22Rv1 (cell line): ENCODE data around the gene GNAI3.

Source experiments
- H3K27ac ChIP-seq: fragments of 450-650 bp; 2 replicates; pipeline ENCODE4 v1.5.1; 2017
- CTCF ChIP-seq: fragments of 450-650 bp; IDR thresholded peaks from 2 replicates; pipeline ENCODE4 v1.5.1; 2017; ENCODE audit warnings: mild to moderate bottlenecking
- ZFX ChIP-seq: fragments of 450-650 bp; IDR thresholded peaks from 2 replicates; pipeline ENCODE4 v1.6.1; 2017; ENCODE audit warnings: antibody characterized with exemption, borderline replicate concordance

Gene GNAI3

GRCh38 chr1:109649491-109649914 is 101.1 kb downstream of the GNAI3 start:
- peak; percentile 69 for TF ChIP-seq CTCF
- no peak for TF ChIP-seq ZFX
- H3K27ac ChIP-seq: no peak overlapping the region

- TF ChIP-seq CTCF (no peak), ZFX (no peak)
- H3K27ac ChIP-seq: no peak overlapping the region
Measured at GRCh38 chr1:109650609-109651008, 102.2 kb downstream of the GNAI3 start.

DNA sequence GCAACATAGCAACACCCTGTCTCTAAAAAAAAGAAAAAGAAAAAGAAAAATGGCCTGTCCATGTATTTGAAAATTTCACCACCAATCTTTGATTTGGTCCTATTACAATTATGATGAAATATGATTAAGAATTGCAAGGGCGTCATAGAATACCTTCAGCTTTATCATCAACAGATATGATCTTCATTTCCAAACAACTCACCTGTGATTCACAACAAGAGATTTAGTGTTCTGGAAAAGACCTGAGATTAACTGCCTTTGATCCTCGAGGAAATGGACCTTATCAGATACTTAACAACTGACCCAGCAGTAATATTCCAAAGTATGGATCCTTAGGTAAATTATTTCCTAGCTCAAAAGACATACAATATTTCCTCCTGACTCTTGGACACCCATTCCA is 104.0 kb downstream of the GNAI3 start:
- TF ChIP-seq ZFX (no peak), CTCF (no peak)

GRCh38 chr1:109653306-109653705 is 104.9 kb downstream of the GNAI3 start:
- H3K27ac ChIP-seq: no peak overlapping the region
- TF ChIP-seq ZFX (no peak), CTCF (no peak)

More for the DNA sequence above, 104.0 kb downstream of the GNAI3 start:
- no peak overlapping the region for H3K27ac ChIP-seq

GRCh38 chr1:109654519-109654918 is 106.1 kb downstream of the GNAI3 start:
- TF ChIP-seq ZFX (no peak), CTCF (no peak)
- H3K27ac ChIP-seq: no peak overlapping the region

DNA sequence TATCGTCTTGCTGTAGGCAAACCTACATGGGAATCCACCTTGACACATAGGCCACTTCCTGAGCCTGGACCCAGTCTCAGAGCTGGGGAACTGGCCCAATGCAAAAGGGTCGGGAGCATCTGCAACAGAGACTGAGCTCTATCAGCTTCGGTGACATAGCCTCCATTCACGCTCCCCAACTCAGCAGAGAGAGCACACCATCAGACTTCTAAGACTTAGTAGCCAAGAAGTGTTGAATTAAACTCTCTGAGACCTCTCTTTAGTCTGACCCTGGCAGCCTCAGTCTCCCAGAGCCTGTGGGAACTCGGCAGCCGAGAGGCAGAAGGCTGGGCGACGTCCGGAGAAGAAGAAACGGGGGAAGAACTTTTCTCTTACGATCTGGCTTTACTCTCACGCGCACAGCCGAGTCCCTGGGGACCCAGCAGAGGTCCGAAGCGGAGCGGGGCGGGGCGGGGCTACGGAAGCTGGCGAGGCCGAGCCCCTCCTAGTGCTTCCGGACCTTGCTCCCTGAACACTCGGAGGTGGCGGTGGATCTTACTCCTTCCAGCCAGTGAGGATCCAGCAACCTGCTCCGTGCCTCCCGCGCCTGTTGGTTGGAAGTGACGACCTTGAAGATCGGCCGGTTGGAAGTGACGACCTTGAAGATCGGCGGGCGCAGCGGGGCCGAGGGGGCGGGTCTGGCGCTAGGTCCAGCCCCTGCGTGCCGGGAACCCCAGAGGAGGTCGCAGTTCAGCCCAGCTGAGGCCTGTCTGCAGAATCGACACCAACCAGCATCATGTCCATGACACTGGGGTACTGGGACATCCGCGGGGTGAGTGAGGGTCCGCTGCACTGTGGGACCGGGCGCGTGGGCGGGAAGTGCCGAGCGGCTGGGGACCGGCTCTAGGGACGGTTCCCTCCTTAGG is 107.5 kb downstream of the GNAI3 start, which contains the start of gene GSTM4:
GSTM4 (plus strand) TSS at position 485 of the 905 bp plus-strand sequence; CDS start at position 776, 291 bp downstream.
- TF ChIP-seq ZFX (no peak), CTCF (no peak)
- peak within 1 kb of the TSS; percentile 72 for H3K27ac ChIP-seq

DNA sequence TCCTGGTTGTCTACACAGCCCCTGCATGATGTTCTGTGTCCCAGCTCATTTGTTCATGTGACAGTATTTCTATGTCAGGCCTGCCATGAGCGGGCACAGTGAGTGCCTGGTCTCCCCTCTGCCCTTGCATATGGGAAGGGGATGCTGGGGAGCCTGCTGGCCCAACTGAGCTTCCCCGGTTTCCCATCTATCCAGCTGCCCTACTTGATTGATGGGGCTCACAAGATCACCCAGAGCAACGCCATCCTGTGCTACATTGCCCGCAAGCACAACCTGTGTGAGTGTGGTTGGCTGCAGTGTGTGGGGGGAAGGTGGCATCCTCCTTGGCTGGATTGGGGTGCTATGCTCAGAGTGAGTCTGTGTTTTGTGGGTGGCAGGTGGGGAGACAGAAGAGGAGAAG is 109.0 kb downstream of the GNAI3 start:
- no peak for TF ChIP-seq ZFX
- no peak for TF ChIP-seq CTCF

More for the DNA sequence above, 109.0 kb downstream of the GNAI3 start:
- no peak overlapping the region for H3K27ac ChIP-seq
